ENCODE measurements around the gene UGT1A10.

Gene UGT1A10

DNA sequence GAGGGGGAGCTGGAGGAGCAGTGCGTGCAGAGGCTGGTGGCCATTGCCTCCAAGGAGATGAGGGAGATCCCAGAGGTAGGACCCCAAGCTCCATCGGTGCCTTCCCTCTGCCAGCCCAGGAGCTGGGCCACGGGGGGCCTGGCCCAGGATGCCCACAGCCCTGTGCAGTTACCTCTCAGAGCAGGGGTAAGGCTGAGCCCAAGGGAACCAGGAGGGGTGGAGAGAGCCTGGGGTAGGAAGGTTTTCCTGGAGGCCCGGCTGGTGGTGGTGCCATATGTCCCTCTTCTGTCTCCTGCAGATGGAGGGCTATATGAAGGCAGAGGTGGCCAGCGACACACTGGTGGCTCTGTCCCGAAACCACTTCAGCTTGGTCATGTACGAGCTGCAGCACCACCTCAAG is 153.3 kb downstream of the UGT1A10 start:
- peak in 1 of 2 donors; percentile 16 for DNase-seq

DNA sequence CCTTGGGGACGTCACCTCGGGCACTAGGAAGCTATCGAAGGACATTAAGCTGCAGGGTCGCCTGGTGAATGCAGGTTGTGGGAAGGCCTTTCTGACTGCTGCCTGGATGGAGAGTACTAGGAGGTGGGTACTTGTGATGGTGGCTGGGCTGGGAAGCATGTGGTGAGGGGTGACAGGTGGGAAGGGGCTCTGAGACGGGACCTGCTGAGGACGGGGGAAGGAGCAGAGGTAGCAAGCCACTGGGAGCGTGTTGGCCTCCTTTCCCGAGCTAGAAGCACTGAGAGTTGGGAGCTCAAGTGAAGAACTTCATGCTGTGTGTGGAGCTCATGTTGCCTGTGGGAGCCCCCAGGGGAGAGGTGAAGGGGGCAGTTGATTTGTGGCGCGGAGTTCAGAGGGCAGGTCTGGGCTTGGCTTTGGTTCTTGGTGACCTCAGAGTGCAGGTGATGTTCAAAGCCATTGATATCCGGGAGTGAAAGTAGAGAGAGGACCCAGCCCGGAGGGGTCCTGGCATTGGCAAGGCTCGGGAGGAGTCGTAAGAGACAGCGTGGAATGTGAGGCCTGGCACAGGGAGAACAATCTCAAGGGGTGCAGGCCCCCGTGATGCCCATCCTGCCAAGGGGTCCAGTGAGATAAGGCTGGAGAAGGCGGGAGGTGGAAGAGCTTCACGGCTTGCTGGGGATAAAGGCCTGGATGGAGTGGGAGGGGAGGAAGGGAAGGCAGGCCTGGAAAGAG is 155.1 kb downstream of the UGT1A10 start:
- peak in 1 of 2 donors; percentile 9 for DNase-seq

DNA sequence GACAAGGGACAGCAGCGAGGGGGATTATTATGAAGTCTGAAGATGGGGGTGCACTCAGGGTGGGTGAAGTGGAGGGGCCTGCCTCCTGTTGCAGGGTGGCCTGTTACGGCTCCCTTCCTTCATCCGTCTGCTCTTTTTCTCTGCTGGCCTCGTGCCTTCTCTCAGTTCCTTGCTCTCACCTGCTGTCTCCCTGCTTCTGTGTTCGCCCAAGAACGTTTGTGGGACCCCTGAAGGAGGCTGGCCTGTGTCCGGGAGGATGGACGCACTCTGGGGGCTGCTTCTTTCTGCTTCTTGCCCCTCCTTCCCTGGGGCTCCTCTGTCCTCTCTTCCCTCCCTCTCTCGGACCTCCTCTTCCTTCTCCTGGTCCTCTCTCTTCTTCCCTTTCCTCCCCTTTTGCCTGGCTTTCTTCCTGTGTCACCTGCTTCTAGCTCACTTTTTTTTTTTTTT is 155.7 kb downstream of the UGT1A10 start:
- DNase-seq, result peak in 1 of 2 donors; percentile 6

DNA sequence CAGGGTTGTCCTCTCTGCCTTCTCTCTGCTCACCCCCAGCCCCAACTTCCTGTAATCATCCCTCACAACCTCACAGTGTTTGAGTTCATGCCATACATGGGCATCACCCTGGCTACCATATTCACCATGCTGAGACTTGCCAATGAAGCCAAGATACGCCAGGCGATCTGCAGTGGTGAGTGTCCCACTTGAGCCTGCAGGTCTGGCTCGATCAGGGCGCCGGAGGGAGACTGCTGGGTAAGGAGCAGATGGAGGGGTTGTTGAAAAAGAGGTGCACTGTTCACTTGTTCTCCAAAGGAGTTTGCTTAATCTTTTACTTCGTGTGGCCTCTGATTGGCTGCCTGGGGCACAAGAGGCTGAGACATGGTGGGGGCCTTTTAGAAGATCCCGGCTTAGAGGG is 156.5 kb downstream of the UGT1A10 start:
- no peak for DNase-seq

DNA sequence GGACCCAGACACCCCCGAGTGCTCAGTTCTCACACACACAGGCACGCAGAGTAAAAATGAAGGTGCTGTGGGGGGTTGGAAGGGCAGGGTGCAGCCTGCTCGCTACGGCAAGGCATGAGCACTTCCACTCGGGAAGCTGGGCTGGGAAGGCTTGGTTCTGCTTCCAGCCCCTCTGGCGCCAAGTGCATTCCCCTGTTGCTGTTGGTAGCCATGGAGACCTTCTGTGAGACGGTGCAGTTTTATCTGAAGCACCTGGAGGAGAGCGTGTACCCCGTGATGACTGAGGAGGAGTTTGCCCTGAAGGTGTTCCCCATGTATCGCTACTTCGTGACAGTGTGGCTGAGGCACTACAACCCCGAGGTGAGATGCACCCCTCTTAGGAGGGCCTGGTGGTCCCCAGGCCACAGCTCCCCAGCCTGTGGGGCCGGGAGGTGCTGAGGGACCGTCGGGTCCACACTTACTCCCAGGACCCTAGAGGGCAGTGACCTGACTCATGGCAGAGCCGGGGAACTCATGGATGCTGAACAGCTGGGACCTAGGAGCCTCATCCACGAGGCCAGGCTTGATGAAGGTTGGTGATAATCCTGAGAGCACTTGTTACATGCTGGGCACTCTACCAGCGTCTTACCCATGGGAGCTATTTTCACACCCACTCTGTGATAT is 157.3 kb downstream of the UGT1A10 start:
- peak in 1 of 2 donors; percentile 10 for DNase-seq

DNA sequence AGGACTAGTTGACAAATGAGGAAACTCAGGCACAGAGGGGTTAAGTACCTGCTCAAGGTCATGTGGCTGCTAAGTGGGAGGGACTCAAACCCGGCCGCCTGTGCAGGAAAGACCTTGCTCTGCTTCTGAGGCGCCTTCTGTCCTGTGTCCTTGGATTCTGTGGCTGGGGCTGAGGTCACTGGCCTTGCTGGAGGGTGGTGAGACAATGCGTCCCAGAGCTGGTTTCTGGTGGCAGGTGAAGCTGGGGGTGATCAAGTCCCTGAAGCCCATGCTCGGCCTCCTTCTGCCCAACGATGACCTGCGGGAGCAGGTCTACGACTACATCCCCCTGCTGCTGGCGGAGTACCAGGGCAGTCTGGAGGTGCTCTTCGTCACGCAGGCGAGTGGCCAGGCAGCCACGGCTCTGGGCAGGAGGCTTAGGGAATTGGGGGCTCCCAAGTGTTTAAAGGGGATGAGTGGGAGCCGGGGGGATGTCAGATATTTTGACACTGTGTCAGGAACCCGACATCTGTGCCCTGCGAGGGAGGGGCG is 157.9 kb downstream of the UGT1A10 start:
- DNase-seq, result peak in 1 of 2 donors; percentile 13

DNA sequence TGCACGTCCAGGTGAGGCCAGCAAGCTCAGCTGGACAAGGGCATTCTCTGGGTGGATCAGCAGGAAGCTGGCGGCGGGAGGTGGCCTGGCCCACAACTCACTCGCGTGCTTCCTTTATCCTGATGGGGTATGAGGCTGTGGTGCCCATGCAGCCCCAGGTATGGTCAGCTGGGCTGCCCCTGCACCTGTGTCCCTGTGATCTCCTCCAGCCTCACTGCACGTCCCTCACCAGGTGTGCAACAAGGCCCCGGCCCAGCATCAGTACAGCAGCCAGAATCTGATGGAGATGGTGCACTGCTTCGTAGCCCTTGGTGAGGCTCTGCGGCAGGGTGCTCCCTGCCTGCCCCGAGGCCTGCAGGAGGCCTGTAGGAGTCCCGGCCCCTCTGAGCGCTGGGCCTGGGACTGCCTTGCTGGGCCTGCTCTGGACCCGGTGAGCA is 159.5 kb downstream of the UGT1A10 start:
- DNase-seq, result peak in 1 of 2 donors; percentile 12

DNA sequence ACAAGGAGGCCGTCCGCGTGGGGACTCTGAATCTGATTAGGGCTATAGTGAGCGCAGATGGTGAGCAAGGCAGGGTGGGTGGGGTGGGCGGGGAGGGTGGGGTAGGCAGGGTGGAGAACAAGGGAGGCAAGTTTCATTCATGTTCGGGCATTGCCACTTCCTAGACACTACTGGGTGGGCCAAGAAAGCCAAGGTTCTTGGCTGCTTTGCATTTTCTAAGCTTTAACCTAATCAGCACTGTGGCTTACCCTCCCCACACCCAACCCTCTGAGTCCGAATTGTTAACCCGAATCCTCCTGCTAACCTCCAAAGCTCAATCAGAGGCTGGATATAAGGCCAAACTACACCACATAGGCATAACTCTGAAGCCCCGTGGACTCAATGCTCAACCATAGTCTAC is 160.0 kb downstream of the UGT1A10 start:
- no peak for DNase-seq

DNA sequence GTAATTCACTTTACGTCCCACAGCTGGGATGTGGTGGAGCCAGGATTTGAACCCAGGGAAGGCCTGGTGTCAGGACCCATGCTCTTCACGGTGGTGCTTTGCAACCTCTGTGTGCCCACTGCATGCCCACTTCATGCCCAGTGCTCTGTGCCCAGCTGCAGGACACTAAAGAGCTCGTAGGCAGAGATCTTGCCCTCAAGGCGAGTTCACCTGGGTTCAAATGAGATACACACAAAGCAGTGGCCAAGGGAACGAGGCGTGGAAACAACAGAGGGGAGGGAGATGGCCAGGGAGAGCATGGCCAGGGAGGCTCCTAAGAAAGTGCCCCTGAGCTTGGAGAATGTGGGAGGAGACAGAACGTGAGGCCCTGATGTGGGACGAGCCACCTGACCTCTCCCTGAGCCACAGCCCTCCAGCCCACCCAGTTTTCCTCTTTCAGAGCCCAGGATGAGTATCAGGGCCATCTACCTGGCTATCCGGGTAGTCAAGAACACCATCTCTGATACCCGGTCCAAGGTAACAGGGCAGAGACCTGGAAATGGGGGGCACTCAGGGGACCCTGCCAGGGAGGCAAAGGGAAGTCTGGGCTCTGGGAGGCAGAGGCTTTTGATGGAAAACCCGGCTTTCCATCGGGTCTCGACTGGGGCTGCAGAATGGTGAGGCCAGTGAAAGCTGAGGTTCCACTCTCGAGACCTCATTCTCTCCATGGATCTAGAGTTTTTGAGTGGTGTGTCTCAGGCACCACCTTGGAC is 162.3 kb downstream of the UGT1A10 start:
- DNase-seq, result peak in 1 of 2 donors; percentile 12

DNA sequence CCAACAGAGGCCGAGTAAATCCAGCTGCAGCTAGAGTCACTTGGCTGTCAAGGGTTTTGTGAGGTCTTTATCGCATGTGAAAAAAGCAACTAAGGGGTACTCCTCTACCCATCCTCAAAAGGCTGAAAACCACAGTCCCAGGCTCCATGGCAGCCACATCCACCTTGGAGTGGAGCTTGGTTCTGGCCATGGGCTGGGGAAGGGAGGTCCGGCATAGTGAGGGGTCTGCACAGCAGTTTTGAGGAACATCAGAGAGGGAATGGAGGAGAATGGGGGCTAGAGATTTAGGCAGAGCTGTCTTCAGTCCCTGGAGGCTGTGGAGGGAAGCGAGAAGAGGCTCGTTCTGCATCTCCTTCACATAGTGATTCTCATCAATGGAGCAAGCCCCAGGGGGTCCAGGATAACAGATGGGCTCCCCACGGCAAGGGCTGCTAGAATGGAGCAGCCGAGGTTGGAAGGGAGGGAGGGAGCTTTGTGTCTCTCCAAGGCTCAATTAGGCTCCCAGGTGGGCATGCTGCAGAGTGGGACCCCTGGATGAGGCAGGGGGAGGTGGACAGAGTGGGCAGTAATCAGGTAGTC is 162.9 kb downstream of the UGT1A10 start:
- DNase-seq, result peak in 1 of 2 donors; percentile 8

DNA sequence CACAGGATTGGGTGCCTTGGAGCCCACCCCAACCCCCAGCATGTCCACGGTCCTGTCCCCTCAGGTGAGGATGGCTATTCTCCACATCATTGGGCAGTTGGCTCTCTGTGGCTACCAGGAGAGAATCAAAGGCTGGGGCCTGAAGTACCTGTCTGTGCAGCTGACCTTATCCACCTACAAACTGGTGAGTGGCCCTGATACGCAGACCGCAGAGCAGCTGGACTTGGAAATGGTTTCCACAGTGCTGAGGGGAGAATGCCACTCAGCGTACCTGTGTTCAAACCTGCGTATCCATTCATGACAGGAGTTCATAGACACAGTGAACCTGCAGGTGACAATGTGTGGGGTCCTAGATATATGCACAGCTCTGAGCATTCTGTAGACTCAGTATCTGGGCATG is 163.5 kb downstream of the UGT1A10 start:
- no peak for DNase-seq

DNA sequence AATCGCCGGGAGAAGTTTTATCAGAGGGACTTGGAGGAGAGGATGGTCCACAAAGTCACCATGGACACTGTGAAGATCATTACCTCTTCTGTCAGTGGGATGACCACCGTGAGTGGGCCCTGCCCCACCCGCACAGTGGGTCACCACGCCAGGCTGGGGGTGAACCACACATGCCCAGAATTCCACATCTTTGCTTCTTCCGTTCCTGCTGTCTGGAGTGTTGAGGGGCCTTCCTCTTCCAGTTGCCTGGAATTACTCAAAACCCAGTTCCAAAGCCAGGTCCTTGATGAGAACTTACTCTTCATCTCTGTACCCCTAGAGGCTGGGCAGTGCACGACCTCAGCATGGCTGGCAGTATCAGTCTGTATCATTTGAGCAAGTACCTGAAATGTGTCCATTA is 164.0 kb downstream of the UGT1A10 start:
- peak in 1 of 2 donors; percentile 13 for DNase-seq

DNA sequence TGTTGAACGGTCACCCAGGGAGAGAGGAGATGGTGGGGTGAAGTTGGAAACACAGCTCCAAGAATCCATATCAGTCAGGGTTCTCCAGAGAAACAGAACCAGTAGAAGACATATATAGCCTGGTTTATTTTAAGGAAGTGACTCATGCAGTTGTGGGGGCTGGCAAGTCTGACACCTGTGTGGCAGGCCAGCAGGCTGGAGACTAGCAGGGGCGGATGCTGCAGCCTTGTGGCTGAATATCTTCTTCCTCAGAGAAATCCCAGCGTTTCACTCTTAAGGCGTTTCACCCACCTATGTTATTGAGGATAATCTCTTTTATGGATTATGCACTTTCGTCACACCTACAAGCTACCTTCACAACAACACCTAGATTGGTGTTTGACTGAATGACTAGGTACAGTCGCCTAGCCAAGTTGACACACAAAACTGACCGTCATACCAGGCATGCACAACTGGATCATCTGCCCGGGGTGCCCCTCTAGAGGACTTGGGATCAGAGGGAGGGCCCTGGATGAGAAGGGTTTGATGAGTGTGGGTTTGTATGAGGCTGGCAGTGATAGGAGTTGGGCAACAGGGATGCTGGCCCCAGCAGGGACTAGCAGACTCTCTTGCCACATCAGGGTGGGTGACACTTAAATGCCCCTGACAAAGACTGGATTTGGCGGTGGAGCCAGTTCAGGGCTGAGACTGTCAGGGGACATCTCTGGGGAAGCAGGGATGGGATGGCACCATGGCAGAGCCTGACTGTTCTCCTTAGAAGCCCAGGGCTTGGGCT is 165.3 kb downstream of the UGT1A10 start:
- peak; percentile 6 to 13 for DNase-seq

DNA sequence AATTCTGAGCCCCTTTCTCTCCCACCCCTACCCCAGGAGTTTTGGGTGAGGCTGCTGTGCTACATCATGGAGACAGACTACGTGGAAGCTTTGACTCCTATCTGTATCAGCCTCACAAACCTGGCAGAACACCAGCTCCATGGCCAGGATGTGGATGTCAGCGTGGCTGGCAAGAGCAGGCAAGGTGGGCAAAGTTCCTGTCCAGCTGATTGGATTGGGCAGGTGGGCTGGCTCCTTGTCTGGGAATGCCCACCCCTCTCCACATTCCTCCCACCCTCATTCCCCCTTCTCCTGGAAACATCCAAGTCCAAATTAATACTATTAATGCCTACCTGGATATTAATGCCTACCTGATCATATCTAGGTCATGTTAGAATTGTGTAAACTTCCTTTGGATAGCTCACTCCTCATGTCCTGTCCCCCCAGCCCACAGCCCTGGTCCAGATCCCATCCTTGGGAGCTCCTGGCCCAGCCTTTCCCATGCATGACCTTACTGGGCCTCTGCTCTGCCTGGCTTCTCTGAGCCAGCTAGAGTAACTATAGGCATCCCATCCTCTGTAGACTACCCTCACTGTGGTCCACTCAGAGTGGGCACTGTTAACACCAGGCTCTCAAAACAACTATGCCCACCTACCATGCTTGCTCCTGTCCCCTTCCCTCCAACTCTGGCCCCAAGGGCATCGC is 166.0 kb downstream of the UGT1A10 start:
- peak in 1 of 2 donors; percentile 4 for DNase-seq

DNA sequence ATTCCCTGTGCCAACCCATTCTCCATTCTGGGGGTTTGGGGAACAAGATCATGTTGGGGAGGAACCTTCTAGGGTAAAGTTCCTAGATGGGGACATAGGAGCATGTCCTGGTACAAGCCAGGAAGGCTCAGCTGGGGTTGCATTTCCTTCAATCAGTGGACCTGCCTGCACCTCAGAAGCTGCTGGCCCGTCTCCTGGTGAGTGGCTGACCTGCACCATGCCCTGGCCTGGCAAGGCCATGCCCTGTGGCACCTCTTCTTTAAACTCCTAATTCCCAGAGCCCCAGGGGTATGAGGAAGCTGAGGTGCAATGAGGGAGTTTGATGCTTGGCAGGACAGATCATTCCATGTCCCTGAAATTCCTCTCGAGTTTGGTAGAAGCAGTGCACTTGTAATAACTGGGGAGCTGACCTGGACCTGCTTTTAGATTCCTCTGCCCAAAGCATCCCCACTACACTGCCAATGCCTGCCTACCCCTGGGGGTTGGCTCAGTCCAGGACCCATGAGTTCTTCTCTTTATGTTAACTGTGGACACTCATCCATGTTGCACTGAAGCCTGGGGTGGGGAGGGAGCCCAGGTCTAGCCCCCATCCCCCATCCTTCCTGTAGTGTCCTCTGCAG is 167.2 kb downstream of the UGT1A10 start:
- DNase-seq, result peak in 1 of 2 donors; percentile 7

DNA sequence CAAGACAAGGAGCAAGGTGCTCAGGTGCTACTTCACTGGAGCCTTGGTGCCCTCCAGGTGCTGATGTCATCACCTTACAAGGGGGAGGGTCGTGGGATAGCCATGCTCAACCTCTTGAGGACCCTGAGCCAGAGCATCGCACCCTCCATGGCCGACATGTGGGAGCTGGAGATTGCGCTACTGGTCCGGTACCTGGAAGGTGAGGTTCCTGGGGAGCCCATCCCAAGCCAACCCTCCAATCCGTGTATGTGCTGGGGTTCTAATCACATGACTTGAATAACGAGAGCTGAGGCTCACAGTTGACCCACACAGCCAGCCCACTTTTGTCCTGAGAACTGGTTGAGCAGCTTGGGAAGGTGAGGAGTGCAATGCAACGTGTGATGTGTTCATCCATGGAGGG is 167.7 kb downstream of the UGT1A10 start:
- DNase-seq, result peak in 1 of 2 donors; percentile 6

DNA sequence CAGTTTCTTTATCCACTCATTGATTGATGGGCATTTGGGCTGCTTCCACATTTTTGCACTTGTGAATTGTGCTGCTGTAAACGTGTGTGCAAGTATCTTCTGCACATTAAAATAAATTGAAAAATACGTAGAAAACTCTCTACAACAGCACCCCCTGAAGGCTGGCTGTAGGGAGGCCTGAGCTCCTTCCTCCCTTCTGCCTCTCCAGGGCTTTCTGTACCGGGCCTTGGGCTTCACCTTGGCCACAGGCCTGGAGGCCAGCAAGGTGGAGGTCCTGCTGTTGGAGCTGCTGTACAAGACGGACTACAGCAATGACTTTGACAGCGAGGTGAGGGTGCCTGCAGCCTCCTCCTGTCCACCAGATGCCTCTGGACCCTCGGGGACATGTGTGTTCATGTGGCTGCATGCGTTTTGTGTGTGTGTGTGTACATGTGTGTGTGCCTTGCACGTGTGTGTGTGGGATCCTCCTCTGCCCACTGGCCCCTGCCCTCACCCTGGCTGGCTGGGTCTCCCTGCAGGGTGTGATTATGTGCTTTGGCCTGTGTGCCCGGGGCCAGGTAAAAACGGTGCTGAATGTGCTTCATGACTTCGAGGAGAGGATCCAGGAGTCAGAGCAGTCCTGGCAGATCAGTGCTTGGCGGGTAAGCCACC is 171.1 kb downstream of the UGT1A10 start:
- peak in 1 of 2 donors; percentile 11 for DNase-seq

DNA sequence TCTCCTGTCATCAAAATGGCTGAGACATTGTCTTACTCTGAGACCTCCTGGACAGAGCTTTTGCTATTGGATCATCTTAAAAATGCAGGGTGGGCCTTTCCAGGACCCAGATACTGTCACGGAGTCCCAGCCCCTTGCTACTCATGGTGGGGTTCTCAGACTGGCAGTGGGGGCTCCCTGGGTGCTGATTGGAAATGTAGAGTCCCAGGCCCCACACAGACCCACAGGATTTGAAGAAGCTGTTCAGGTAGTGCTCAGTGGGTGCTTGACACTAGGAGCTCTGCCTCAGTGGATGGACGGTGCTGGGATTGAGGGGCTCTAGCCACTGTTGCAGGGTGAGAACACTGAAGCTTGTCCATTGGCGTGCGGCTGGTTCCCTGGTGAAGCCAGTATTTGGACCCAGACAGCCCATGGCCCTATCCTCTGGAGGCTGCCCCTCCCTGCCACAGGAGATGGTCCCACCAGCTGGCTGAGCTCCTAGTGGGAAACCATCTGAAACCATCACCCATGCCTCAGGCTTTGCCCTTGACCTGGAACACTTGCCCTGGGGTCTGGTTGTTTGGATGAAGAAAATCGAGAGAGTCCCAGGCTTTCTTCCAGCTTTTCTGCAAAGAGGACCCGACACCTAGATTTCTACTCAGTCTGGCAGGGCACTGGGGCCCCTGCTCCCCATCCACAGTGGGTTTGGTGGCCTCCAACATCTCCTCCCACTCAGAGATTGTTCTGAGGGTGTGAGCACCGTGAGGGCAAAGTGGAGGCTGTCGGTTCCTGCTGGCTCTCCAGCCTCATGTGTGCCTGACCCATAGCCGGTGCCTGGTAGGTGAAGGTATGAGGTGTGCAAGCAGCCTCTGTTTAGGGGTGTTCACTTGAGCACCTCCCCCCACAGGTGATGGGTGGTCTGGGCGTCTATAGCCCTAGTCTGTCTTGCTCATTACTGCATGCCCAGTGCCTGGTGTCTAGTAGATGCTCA is 172.0 kb downstream of the UGT1A10 start:
- peak in 1 of 2 donors; percentile 7 for DNase-seq

DNA sequence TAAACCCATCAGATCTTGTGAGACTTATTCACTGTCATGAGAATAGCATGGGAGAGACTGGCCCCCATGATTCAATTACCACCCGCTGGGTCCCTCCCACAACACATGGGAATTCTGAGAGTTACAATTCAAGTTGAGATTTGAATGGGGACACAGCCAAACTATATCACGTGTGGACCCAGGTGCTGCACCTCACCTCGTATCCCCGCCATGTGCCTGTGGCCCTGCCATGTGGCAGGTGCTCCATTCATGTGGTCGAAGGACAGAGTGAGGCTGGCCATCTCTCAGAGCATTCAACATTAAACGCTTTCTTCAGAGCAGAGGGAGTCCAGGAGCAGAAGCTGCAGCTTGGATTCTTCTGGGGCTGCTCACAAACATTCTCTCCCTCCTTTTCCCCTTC is 174.1 kb downstream of the UGT1A10 start:
- no peak for DNase-seq

All from stimulated activated CD4-positive, alpha-beta T cell treated with anti-CD3 and anti-CD28 coated beads, Interleukin-2, amount 100 ng/mL, for 24 hours (primary cell).